AG20443 (cell line): ENCODE data around the gene UBTF.

ENCODE experiments used
- DNase-seq: peaks from one replicate; pipeline ENCODE4 v3.0.0; 2012; ENCODE audit warnings: low spot score, mixed read lengths

Gene UBTF

DNA sequence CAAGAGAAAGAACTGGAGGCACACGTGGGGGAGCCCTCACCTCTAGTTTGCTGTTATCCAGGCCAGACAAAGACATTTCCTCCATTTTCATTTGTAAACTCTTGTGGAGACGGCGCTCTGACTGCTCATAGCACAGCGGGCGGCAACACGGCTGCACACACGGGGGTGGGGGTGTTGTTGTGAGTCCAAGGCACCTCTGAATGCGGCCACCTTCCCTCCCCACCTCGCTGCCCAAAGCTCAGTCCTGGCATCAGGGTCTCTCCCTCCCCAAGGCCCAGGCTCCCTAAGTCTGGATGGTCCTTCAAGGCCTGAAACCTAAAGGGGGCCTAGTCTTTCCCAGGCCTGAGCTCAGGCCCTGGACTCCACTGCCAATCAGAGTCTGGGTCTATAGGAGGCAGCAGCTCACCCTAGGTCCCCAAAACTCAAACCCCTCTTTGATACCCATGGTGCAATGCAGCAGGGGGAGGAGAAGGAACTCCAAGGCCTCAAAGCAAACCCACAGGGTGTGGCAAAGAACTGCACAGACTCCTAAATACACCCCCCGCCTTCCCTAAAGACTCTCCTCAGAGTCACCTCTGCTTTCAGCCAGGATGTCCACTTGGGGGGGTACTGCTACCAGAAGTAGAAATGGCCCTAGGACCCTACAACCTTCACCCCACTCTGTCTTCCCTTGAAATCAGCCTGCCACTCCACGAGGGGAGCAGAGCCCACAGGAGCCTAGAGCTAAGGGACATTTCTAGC is 21.3 kb downstream of the UBTF start:
- peak; percentile 71 for DNase-seq

DNA sequence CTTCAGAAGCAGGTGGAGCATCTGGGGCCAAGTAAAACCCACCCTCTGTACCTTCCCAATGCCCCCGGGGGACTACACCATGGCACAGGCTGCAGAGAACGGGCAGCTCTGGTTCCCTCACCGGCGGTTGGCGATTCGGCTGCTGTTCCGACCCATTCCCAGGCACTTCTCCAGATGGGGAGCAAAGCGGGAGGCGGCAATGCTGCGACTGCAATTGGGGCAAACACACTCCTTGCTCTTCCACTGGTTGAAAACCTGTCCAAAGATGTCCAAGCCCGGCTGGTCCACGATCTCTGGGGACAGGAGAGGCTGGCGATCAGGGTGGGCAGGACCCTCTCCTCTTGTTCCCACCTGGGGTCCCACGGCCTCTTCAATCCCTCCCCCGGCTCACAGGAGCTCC is 22.4 kb downstream of the UBTF start:
- no peak for DNase-seq

DNA sequence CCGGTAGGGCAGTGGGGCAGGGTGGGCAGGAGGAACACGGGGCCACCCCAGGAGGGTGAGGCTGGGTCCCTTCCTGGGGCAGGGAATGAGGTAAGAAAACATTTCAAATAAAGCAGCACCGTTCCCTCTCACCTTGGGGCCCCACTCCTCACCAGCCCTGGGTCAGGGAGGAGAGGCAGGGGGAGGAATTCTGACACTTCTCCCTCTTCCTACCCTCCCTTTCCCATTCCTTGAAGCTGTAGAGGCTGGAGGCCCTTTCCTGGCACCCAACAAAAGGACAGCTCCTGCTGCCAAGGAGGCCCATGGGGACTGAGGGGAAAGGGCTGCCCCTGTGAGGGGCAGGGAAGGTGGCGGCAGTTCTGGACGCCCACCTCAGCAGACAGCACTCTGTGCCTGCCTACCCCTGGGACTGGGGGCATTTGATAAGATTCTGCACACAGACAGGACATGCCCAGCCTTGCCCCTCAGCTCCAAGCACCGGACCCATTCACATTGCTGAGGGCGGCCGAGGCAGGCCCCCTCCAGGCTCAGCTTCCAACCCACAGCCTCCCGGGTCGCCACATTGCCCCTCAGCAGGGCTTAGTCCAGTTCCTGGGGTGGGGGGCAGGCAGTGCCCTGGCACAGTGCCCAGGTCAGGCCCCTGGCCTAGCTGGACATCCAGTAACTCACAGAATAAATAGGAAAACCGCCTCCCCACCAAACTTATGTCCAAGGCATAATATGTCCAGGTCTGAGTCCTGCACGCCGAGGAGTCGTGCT is 26.0 kb downstream of the UBTF start:
- no peak for DNase-seq

DNA sequence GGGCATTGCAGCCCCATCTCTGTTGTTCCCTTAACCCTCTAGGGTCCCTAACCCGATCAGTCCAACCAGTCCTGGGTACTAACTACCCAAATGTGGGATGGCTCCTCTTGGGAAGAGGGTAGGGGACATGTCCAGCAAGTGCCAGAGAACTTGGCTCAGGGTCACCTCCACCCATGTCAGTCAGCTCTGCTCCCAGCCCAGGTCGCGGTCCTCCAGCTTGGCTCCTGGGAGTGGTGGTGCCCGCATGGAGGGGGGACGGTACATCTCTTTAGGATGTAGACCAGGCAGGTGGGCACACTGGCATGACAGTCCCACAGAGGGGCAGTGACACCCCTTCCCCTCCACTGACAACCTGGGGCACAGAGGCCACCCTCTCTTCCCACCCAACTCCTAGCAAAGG is 26.7 kb downstream of the UBTF start:
- no peak for DNase-seq

DNA sequence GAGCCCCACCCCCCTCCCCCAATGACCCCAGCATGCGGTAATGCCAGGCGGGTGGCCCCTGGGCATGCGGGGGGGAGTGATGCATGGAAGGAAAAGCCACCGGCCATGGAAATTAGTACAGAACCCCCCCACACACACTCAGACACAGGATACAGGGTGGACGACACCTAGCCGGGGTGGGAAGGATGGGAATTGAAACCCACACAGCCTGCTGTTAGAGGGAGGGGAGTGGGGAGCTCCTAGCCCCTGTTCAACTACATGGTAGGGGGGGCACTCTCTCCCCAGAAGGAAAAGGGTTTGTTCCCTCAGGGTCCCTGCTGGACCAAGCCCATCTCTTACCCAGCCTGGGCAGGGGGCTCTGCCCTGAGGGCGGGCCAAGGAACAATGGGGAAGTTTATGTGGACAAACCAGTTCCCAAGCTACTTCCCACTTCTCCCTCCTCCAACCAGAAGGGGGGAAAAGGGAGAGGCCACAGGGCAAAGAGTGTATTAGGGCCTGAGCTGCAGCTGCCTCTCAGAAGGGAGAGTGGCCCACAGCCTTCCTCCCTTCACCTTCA is 27.5 kb downstream of the UBTF start:
- DNase-seq, result no peak

DNA sequence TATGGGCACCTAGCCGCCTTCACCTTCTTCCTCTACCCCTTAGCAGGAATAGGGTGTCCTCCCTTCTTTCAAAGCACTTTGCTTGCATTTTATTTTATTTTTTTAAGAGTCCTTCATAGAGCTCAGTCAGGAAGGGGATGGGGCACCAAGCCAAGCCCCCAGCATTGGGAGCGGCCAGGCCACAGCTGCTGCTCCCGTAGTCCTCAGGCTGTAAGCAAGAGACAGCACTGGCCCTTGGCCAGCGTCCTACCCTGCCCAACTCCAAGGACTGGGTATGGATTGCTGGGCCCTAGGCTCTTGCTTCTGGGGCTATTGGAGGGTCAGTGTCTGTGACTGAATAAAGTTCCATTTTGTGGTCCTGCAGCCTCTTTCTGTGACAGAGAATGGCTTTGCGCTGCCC is 28.1 kb downstream of the UBTF start:
- no peak for DNase-seq

DNA sequence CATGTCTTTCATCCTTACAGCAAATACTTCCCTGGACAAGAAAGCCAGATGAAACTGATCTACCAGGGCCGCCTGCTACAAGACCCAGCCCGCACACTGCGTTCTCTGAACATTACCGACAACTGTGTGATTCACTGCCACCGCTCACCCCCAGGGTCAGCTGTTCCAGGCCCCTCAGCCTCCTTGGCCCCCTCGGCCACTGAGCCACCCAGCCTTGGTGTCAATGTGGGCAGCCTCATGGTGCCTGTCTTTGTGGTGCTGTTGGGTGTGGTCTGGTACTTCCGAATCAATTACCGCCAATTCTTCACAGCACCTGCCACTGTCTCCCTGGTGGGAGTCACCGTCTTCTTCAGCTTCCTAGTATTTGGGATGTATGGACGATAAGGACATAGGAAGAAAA is 29.0 kb downstream of the UBTF start:
- no peak for DNase-seq

DNA sequence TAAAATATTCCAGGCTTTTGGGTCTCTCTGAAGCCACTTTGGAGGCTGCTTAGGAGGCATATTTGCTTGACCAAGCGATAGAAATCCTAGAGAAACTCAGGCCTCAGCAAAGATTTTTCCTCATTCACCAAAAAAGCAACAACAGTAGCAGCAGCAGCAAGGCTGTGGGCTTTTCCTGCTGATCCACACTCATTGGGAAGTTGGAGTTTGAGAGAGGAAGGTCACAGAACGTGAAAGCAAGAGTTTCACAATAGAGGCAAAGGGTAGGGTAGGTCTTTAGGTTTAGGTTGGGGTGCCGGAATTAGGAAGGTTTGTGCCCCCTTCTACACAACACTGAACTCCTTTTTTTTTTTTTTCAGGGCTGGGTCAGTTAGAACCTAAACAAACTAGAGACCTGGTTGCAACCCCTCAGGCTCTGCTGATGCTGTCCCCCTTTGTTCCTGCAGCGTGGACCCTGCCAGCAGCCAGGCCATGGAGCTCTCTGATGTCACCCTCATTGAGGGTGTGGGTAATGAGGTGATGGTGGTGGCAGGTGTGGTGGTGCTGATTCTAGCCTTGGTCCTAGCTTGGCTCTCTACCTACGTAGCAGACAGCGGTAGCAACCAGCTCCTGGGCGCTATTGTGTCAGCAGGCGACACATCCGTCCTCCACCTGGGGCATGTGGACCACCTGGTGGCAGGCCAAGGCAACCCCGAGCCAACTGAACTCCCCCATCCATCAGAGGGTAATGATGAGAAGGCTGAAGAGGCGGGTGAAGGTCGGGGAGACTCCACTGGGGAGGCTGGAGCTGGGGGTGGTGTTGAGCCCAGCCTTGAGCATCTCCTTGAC is 30.7 kb downstream of the UBTF start:
- DNase-seq, result no peak

DNA sequence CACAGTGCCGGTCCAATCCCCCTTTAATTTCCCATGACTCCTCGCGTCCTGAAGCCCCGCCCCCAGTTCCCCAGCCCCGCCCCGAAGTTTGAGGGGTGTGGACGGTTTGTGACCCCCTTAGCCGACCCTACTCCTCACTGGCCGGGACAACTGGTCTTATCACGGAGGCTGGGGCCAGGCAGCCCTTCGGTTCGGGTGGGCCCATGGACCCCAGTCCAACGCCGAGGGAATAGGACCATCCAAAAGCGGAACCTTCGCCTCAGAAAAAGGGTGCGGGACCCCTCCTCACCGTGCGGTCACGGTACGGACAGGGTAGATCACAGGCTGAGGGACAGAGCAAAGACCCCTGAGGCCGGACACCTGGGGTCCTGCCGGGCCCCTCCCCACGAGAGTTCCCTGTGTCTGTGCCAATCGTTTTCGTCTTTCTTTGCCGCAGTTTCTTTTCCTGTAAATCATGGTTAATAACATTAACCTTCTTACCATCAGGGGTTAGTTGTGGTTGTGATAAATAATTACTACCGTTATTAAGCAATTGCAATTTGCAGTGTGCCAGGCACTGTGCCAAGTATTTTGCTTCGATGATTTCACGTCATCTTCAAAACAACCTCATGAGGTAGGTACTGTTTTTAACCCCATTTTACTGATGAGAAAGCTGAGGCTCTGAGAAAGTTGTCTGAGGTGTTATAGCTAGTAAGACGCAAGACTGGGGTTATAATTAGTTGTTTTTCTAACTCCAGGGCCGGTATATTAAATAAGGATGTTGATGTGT is 32.2 kb downstream of the UBTF start:
- DNase-seq, result peak; percentile 79

DNA sequence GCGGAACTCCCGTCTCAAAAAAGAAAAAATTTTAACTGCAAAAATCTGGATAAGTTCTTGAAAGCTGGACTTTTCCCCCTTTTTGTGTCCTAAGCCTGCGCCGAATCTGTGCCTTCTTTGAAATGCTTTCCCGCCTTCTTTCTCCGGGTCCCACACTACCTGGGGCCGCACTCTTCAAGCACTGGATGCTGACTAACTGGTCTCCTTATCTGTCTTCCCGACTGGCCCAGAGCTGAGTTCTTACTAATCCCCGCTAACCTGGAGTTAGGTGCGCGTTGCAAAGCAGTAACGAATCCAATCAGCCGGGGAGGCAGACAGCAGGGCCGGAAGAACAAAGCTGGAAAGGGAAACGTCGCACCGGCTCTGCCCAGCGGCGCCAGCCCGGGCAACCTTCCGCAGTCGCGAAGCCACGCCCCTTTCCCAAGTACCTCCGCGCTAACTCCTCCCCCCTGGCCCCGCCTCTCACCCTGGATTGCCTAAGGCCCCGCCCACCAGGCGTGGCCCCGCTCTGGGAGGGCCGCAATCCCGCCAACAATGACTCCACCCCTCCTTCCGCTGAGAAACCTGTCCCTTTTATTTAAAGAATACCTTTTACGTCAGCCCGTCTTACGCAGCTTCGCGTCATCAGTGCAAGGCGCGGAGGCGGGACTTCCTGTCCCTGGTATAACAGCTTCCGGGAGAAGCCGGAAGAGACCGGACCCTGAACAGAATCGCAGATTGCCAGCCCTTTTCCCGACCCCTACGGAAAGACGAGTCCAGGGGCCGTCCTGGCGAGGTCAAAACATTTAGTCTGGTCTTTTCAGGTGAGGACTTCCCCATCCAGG is 33.0 kb downstream of the UBTF start, which contains the start of gene TMUB2:
TSS of gene TMUB2 (plus strand) at position 666 of the 824 bp plus-strand sequence. CDS start 737 bp downstream, outside the sequence.
- peak; percentile 100 for DNase-seq

DNA sequence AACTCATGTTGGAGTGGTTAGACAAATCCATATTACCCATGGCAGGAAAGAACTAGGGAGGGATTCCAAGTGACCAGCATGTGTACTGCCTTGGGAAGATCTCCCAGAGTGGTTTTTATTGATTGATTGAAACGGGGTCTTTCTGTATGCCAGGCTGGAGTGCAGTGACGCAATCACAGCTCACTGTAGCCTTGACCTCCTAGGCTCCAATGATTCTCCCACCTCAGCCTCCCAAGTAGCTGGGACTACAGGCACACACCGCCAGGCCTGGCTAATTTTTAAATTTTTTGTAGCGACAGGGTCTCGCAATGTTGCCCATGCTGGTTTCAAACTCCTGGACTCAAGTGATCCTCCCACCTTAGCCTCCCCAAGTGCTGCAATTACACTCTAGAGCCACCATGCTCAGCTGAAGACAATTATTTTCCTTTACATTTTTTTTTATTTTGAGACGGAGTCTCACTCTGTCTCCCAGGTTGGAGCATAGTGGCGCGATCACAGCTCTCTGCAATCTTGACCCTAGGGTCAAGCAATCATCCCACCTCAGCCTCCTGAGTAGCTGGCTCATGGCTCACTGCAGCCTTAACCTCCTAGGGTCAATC is 35.2 kb downstream of the UBTF start:
- DNase-seq, result no peak

DNA sequence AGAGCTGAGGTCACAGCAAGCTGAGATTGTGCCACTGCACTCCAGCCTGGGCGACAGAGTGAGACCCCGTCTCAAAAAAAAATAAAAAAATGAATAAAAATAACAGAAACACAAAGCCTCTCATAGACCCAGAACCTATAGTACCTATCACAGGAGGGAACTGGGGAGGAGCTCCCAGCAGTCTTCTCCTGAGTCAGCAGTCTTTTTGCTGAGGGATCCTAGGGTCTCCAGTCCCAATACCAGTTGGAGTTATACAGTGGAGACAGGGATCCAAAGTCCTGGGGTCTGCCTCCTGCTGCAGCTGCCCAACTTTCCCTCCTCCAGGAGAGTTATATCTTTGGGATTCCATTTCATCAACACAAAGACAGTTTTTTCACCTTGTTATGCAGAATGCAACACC is 36.5 kb downstream of the UBTF start:
- DNase-seq, result no peak

DNA sequence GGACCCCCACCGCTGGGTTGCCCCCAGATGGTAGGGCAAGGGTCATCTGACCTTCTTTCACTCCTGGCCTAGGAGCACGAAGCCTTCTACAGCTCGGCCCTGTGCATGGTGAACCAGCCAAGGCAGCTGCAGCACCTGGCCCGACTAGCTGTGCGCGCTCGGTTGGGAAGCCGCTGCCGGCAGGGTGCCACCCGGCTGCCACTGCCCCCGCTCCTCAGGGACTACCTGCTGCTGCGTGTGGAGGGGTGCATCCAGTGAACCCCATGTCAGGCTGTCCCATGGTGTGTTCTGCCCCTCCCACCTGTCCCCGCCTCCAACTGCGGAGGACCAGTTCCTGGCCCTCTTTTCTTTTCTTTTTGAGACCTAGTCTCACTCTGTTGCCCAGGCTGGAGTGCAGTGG is 41.3 kb downstream of the UBTF start:
- DNase-seq, result no peak

DNA sequence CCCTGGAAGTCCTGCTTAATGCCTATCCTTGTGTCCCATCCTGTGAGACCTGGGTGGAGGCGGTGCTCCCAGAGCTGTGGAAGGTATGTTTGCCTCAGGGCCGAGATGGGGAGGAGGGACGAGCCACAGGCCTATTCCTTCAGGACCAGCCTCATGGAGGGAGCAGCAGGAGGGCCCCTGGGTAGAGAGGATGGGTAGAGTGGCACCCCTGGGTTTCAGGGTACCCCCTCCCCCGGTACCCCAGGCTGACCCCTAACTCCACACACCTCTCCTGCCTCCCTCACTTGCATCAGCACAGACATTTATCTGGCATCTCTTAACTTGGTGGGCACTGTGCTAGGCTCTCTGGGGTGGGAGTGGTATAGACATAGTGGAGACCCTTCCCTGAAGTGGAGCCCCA is 41.8 kb downstream of the UBTF start:
- no peak for DNase-seq

DNA sequence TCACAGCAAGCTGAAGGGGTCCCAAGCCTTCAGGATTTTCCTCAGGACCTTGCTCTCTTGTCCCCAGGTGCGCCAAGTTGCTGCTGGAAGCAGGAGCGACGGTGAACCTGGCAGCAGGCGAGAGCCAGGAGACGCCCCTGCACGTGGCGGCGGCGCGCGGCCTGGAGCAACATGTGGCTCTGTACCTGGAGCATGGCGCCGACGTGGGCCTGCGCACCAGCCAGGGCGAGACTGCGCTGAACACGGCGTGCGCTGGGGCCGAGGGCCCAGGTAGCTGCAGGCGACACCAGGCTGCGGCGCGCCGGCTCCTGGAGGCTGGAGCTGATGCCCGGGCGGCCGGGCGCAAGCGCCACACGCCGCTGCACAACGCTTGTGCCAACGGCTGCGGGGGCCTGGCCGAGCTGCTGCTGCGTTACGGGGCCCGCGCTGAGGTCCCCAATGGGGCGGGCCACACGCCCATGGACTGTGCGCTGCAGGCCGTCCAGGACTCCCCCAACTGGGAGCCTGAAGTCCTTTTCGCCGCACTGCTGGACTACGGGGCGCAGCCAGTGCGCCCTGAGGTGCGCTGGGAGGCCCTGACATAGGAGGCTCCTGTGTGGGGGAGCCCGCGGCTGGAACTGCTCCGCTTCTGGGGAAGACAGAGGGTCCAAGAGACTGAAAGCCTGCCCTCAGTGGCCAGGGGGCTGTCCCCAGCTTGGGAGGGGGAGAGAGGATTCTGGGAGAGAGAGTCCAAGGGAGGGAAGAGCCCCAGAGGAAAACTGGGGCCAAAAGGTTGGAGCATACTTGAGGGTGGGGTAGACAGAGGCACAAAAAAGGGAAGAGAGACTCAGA is 42.6 kb downstream of the UBTF start:
- no peak for DNase-seq

DNA sequence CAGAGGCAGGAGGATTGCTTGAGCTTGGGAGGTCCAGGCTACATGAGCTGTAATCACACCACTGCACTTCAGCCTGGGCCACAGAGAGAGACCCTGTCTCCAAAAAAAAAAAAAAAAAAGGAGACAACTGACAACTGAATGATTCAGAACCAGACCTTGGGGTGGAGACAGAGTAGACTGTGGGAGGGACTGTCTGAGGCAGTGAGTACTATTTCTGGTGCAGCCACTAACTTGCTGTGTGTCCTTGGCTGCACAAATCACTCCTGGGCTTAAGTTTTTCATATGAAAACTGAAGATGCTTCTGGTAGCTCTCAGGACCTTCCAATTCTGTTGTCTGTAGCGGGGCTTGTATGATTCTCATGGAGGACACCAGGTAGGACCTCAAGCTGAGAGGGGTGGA is 43.2 kb downstream of the UBTF start:
- DNase-seq, result no peak

DNA sequence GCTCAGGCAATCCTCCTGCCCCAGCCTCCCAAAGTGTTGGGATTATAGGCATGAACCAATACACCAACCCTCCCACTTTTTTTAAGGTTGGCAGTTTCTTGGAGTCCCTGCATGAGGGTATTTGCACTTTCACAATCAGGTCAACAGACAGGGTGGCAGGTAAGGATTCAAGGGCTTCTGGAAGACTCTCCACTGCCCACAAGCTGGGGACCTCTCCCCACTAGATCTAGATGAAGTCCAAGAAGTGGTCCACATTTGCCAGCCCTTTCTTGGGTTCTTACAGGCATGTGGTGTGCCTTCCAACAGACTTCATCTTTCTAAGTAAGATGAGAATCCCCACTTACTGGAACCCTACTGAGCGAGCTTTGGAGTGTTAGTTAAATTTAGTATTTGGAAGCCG is 45.0 kb downstream of the UBTF start:
- DNase-seq, result no peak

DNA sequence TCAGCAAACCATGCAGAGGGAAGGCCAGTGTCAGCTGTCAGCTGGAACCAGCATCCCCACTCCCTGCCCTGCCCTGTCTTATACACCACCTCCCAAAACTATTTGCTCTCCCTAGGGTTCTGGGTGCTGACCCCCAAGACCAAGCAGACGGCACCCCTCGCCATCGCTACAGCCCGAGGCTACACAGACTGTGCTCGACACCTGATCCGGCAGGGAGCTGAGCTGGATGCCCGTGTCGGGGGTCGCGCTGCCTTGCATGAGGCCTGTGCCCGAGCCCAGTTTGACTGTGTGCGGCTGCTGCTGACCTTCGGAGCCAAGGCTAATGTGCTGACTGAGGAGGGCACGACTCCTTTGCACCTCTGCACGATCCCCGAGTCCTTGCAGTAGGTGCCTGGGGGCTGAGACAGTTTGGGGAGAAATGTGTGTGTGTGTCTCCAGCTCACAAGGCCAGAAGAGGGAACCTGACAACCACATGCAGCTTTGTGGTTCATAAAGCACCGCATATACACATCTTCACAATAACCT is 47.5 kb downstream of the UBTF start:
- no peak for DNase-seq
